ENCODE measurements around the gene IQGAP2.

GRCh38 chr5:76414788-76415187 is 11.7 kb downstream of the IQGAP2 start:
- TF ChIP-seq ZNF274 (IDR thresholded peaks at IDR 0.05; ENCODE audit: borderline replicate concordance, extremely low read depth, low read length) (no peak), TAF1 (IDR thresholded peaks at IDR 0.05; ENCODE audit: low read depth, low read length) (no peak), MAX (IDR thresholded peaks at IDR 0.05) (no peak), POLR2AphosphoS5 (IDR thresholded peaks at IDR 0.05; ENCODE audit: low read depth, low read length) (no peak), KDM1A (IDR thresholded peaks at IDR 0.05; ENCODE audit: borderline replicate concordance, low read length) (no peak), BRCA1 (IDR thresholded peaks at IDR 0.05; ENCODE audit: low read depth, low read length) (no peak), POLR2A (IDR thresholded peaks at IDR 0.05; ENCODE audit: control extremely low read depth in 1 of 2, low read depth in 2 of 2, low read length in 2 of 2) (no peak), SUZ12 (IDR thresholded peaks at IDR 0.05; ENCODE audit: low read length) (no peak)
- TF ChIP-seq, protein P1, sequence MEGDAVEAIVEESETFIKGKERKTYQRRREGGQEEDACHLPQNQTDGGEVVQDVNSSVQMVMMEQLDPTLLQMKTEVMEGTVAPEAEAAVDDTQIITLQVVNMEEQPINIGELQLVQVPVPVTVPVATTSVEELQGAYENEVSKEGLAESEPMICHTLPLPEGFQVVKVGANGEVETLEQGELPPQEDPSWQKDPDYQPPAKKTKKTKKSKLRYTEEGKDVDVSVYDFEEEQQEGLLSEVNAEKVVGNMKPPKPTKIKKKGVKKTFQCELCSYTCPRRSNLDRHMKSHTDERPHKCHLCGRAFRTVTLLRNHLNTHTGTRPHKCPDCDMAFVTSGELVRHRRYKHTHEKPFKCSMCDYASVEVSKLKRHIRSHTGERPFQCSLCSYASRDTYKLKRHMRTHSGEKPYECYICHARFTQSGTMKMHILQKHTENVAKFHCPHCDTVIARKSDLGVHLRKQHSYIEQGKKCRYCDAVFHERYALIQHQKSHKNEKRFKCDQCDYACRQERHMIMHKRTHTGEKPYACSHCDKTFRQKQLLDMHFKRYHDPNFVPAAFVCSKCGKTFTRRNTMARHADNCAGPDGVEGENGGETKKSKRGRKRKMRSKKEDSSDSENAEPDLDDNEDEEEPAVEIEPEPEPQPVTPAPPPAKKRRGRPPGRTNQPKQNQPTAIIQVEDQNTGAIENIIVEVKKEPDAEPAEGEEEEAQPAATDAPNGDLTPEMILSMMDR (IDR thresholded peaks at IDR 0.05; ENCODE audit: control extremely low read depth in 1 of 3, insufficient read depth in 1 of 3, low read depth in 1 of 3, low read length in 3 of 3): no peak

Data from H1 (cell line).